Activated CD8-positive, alpha-beta T cell treated with anti-CD3 and anti-CD28 coated beads for 36 hours (primary cell): ENCODE data around the gene TEX54. TPM values are rescaled to one million over a fixed set of nuclear protein-coding genes. Genes with fewer than 3 reads are reported as not detected.

Experiments used
- ATAC-seq: fragments of 200-7000 bp; cut with Tn5 transposase; one replicate; pipeline ENCODE4 v1.10.0; 2021; ENCODE audit warnings: mild to moderate bottlenecking, moderate library complexity
- CTCF ChIA-PET: fragments of 350-600 bp; sonication (Branson Sonifier 250); formaldehyde crosslinking; loops from one replicate; lab custom pipeline; 2021; ENCODE audit warnings: antibody characterized with exemption; lab: Charles Lee
- POLR2A ChIA-PET: fragments of 350-600 bp; sonication (Branson Sonifier 250); formaldehyde crosslinking; loops from one replicate; lab custom pipeline; 2021; ENCODE audit warnings: antibody characterized with exemption; lab: Charles Lee
- DNase-seq: peaks from one replicate; pipeline ENCODE4 v3.0.0-alpha.2; 2020
- H3K27ac Mint-ChIP-seq: one replicate; pipeline ENCODE4 v1.8.0; 2021; ENCODE audit warnings: mild to moderate bottlenecking, mixed read lengths
- H3K27me3 Mint-ChIP-seq: one replicate; pipeline ENCODE4 v1.8.0; 2021; ENCODE audit warnings: mixed read lengths
- H3K36me3 Mint-ChIP-seq: one replicate; pipeline ENCODE4 v1.8.0; 2021; ENCODE audit warnings: low read depth, mixed read lengths
- H3K4me1 Mint-ChIP-seq: one replicate; pipeline ENCODE4 v1.8.0; 2021; ENCODE audit warnings: low read depth, mixed read lengths
- H3K4me3 Mint-ChIP-seq: one replicate; pipeline ENCODE4 v1.8.0; 2021; ENCODE audit warnings: mild to moderate bottlenecking, moderate library complexity, mixed read lengths
- H3K9me3 Mint-ChIP-seq: one replicate; pipeline ENCODE4 v1.8.0; 2021; ENCODE audit warnings: mixed read lengths
- intact Hi-C: fragments of 100-400 bp; cut with micrococcal nuclease; formaldehyde crosslinking; loops from one replicate; pipeline ENCODE4 v1.10.0; 2022
- microRNA-seq: library from miRNA; unstranded; fragments of <30 nt; microRNA quantifications from one replicate; pipeline ENCODE4 v1.2.0, GENCODE V29; 2022; ENCODE audit warnings: borderline microRNAs expressed, borderline replicate concordance
- total RNA-seq, 2 experiments: library from RNA; stranded (reverse); gene quantifications; one replicate each; pipeline ENCODE4 v1.2.3, GENCODE V29; 2021
- TF ChIP-seq, protein P1 (sequence below): fragments of 200-600 bp; IDR thresholded peaks from one replicate; pipeline ENCODE4 v1.8.0; 2022; ENCODE audit warnings: antibody characterized with exemption, mild to moderate bottlenecking

The TEX54 gene
- total RNA-seq, 2 experiments from 2014 or later = not detected

DNA sequence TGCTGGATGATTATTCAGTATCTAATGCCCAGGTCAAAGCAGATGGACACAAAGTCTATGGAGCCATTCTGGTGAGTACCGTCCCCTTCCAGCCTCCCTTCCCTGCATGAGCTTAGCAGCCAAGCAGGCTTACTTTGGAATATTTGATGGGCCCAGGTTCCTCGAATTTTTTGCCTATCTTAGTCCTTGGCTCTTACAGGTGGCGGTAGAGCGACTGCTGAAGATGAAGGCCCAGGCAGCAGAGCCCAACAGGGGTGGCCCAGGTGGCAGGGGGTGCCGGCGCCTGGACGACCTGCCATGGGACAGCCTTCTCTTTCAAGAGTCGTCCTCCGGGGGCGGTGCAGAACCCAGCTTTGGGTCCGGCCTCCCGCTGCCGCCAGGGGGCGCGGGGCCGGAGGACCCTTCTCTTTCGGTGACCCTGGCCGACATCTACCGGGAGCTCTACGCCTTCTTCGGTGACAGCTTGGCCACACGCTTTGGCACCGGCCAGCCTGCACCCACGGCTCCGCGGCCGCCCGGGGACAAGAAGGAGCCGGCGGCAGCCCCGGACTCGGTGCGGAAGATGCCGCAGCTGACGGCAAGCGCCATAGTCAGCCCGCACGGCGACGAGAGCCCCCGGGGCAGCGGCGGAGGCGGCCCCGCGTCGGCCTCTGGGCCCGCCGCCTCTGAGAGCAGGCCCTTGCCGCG lies 46.2 kb downstream of the TEX54 start:
- Mint-ChIP-seq H3K27ac (peak overlapping the region; percentile 95), H3K36me3 (peaks cover 46% of the 10 kb centered on the region), H3K27me3 (no peaks in the 10 kb centered on the region), H3K4me1 (peaks cover 37% of the 10 kb centered on the region), H3K9me3 (no peaks in the 10 kb centered on the region), H3K4me3 (peak overlapping the region; percentile 89)
- peak; percentile 65 for ATAC-seq
- intact Hi-C loops = loop anchor here (1.0 to 5.0 kb wide), 3 partner anchors 46 to 96 kb away; partner anchors contain the start of genes SLC3A2, STX5 and TEX54
- TF ChIP-seq, protein P1, sequence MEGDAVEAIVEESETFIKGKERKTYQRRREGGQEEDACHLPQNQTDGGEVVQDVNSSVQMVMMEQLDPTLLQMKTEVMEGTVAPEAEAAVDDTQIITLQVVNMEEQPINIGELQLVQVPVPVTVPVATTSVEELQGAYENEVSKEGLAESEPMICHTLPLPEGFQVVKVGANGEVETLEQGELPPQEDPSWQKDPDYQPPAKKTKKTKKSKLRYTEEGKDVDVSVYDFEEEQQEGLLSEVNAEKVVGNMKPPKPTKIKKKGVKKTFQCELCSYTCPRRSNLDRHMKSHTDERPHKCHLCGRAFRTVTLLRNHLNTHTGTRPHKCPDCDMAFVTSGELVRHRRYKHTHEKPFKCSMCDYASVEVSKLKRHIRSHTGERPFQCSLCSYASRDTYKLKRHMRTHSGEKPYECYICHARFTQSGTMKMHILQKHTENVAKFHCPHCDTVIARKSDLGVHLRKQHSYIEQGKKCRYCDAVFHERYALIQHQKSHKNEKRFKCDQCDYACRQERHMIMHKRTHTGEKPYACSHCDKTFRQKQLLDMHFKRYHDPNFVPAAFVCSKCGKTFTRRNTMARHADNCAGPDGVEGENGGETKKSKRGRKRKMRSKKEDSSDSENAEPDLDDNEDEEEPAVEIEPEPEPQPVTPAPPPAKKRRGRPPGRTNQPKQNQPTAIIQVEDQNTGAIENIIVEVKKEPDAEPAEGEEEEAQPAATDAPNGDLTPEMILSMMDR = peak; percentile 99
- CTCF ChIA-PET = interaction anchor here (0.6 to 5.3 kb wide), 58 partner anchors 8 to 1080 kb away, joined by 3 to 74 read pairs (median 7); partner anchors contain the start of genes HNRNPUL2, NXF1, POLR2G and SLC3A2
- POLR2A ChIA-PET = interaction anchor here (0.7 to 11.0 kb wide), 28 partner anchors 9 to 195 kb away, joined by 3 to 228 read pairs (median 5); partner anchors contain the start of genes CSKMT, HNRNPUL2, LBHD1 and NXF1
- peak; percentile 91 for DNase-seq

- Mint-ChIP-seq H3K27me3 (no peaks in the 10 kb centered on the region), H3K9me3 (no peaks in the 10 kb centered on the region), H3K4me3 (no peak overlapping the region), H3K4me1 (peaks cover 15% of the 10 kb centered on the region), H3K36me3 (peaks cover 25% of the 10 kb centered on the region), H3K27ac (no peak overlapping the region)
- CTCF ChIA-PET = interaction anchor here (0.7 kb wide), 1 partner anchor 815 kb away, joined by 3 read pairs; no protein-coding TSS in a partner anchor
- TF ChIP-seq, protein P1 = no peak
- intact Hi-C loops = no loop called here
- no peak for ATAC-seq
- POLR2A ChIA-PET = no interaction called here
- no peak for DNase-seq
Observed at GRCh38 chr11:62782753-62783152, 49.9 kb downstream of the TEX54 start.

Small RNA genes within 50 kb of the gene (microRNA-seq; reads per million reads assigned to microRNA genes)
- gene MIR6514 (3.3 reads per million, percentile 8 among the genes with 10 or more reads in this experiment), gene MIR6748 (0.91 reads per million)

Other genes with a start within 250 kb of the TEX54 start
- 10 to 100 TPM; 34.4 to 38.0 TPM for gene TUT1, start 241.3 kb downstream of the TEX54 start, total RNA-seq
- gene MTA2, start 231.0 kb downstream of the TEX54 start, total RNA-seq = 100 to 1,000 TPM; 159 to 164 TPM
- 100 to 1,000 TPM; 115 to 120 TPM for gene EML3, start 220.1 kb downstream of the TEX54 start, total RNA-seq
- gene ROM1, start 219.6 kb downstream of the TEX54 start, total RNA-seq = 1 to 10 TPM in 1 of 2 experiments, under 1 TPM in 1; 0.79 to 1.1 TPM
- gene B3GAT3, start 210.9 kb downstream of the TEX54 start, total RNA-seq = 10 to 100 TPM; 59.1 to 61.4 TPM
- gene GANAB, start 186.2 kb downstream of the TEX54 start, total RNA-seq = 100 to 1,000 TPM; 205 to 217 TPM
- gene INTS5, start 179.5 kb downstream of the TEX54 start, total RNA-seq = 10 to 100 TPM; 30.3 to 31.5 TPM
- 100 to 1,000 TPM; 108 TPM for gene C11orf98, start 167.6 kb downstream of the TEX54 start, total RNA-seq
- 10 to 100 TPM; 37.1 to 43.6 TPM for gene CSKMT, start 167.5 kb downstream of the TEX54 start, total RNA-seq
- gene UQCC3, start 161.2 kb downstream of the TEX54 start, total RNA-seq = 1 to 10 TPM; 4.7 TPM
- gene LBHD1, start 160.6 kb downstream of the TEX54 start, total RNA-seq = 10 to 100 TPM; 12.0 to 12.9 TPM
- 100 to 1,000 TPM; 104 to 120 TPM for gene UBXN1, start 153.8 kb downstream of the TEX54 start, total RNA-seq
- not detected for gene LRRN4CL, start 143.3 kb downstream of the TEX54 start, total RNA-seq
- 10 to 100 TPM; 22.1 to 24.1 TPM for gene BSCL2, start 125.4 kb downstream of the TEX54 start, total RNA-seq
- gene GNG3, start 125.2 kb downstream of the TEX54 start, total RNA-seq = not detected
- 10 to 100 TPM; 54.9 to 58.6 TPM for gene HNRNPUL2, start 105.4 kb downstream of the TEX54 start, total RNA-seq
- 10 to 100 TPM; 33.7 to 37.9 TPM for gene TTC9C, start 104.4 kb downstream of the TEX54 start, total RNA-seq
- 10 to 100 TPM in 1 of 2 experiments, 1 to 10 TPM in 1; 9.8 to 11.8 TPM for gene ZBTB3, start 78.7 kb downstream of the TEX54 start, total RNA-seq
- gene POLR2G, start 71.3 kb downstream of the TEX54 start, total RNA-seq = 100 to 1,000 TPM; 109 to 111 TPM
- gene TAF6L, start 61.4 kb downstream of the TEX54 start, total RNA-seq = 10 to 100 TPM; 13.7 to 16.7 TPM
- gene TMEM179B, start 45.4 kb downstream of the TEX54 start, total RNA-seq = 10 to 100 TPM; 18.6 to 19.5 TPM
- gene TMEM223, start 40.8 kb downstream of the TEX54 start, total RNA-seq = 10 to 100 TPM; 12.3 to 12.7 TPM
- 10 to 100 TPM; 80.9 to 90.0 TPM for gene NXF1, start 27.4 kb downstream of the TEX54 start, total RNA-seq
- gene STX5, start 790 bp downstream of the TEX54 start, total RNA-seq = 10 to 100 TPM; 22.0 to 22.8 TPM
- 10 to 100 TPM; 96.5 to 99.3 TPM for gene WDR74, start 6.7 kb upstream of the TEX54 start, total RNA-seq
- 100 to 1,000 TPM; 299 to 315 TPM for gene SLC3A2, start 48.1 kb upstream of the TEX54 start, total RNA-seq
- gene CHRM1, start 88.5 kb upstream of the TEX54 start, total RNA-seq = not detected
- gene SLC22A6, start 152.1 kb upstream of the TEX54 start, total RNA-seq = not detected
- not detected for gene SLC22A8, start 183.0 kb upstream of the TEX54 start, total RNA-seq